Esophagus (tissue), 2 donors: Measurements from ENCODE around the gene KAT8. TPM values are rescaled to one million over a fixed set of nuclear protein-coding genes. Genes with fewer than 3 reads are reported as not detected.
"Not testable (repeated sequence)": the region's sequence is repeated elsewhere in the genome, so short reads cannot be mapped to it uniquely, and the experiment has no call there.

Experiments used
- H3K27ac ChIP-seq, 2 donors: one replicate each; pipeline ENCODE4 v1.5.1; 2013; ENCODE audit warnings: low read depth in 2 of 2, mild to moderate bottlenecking in 2 of 2, inconsistent platforms in 1 of 2, low read length in 1 of 2, moderate library complexity in 1 of 2
- H3K27me3 ChIP-seq, 2 donors: one replicate each; pipeline ENCODE4 v1.6.1; 2013; ENCODE audit warnings: low read length in 2 of 2, control low read depth in 1 of 2, mild to moderate bottlenecking in 1 of 2; ENCODE audit not compliant: insufficient read depth in 2 of 2, control insufficient read depth in 1 of 2
- H3K36me3 ChIP-seq, 2 donors: one replicate each; pipeline ENCODE4 v1.6.1; 2013; ENCODE audit warnings: low read length in 1 of 2; ENCODE audit not compliant: control insufficient read depth in 2 of 2, insufficient read depth in 2 of 2
- H3K4me1 ChIP-seq, 2 donors: one replicate each; pipeline ENCODE4 v1.6.1; 2013; ENCODE audit warnings: low read length in 1 of 2; ENCODE audit not compliant: control insufficient read depth in 2 of 2, insufficient read depth in 2 of 2
- H3K4me3 ChIP-seq, 2 donors: one replicate each; pipeline ENCODE4 v1.5.1; 2013; ENCODE audit warnings: low read length in 2 of 2, mild to moderate bottlenecking in 2 of 2, low read depth in 1 of 2, moderate library complexity in 1 of 2
- H3K9me3 ChIP-seq, 2 donors: one replicate each; pipeline ENCODE4 v1.6.1; 2013; ENCODE audit warnings: mild to moderate bottlenecking in 2 of 2, low read depth in 1 of 2, low read length in 1 of 2, moderate library complexity in 1 of 2; ENCODE audit not compliant: control insufficient read depth in 2 of 2, insufficient read depth in 1 of 2
- WGBS, 2 donors: extraction: QIAGEN DNeasy Blood & Tissue Kit; methylation state at CpG; one replicate each; pipeline ENCODE4 v1.1.7; 2013; 5-methylcytosine and 5-hydroxymethylcytosine counted together
- polyA plus RNA-seq, 2 donors: library from polyadenylated mRNA; stranded (reverse); fragments of 200-250 nt; gene quantifications; one replicate each; pipeline ENCODE4 v1.2.3, GENCODE V29; 2013
- donor health status: healthy with polysubstance abuse.
- donor health status: Bipolar disorder and iron deficiency.

KAT8 gene
- polyA plus RNA-seq, 2 donors = 28.3 to 33.6 TPM

DNA sequence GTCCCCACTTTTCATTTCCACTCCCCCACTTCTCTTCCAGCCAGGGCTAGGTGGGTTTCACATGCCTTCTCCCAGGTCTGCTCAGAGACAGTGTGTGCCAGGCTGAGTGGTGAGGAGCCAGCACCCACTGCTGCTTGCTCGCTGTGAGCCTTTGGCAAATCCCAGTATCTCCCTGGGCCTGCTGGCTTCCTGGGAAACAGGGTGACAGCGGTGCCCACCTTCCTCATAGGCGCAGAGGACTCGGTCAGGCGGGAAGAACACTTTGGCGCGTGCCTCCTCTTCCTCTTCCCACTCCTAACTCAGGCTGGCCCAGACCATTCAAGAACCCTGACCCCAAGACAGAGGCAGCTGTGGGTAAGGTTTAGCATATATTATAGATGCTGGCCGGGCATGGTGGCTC is 28.3 kb upstream of the KAT8 start:
- no peak overlapping the region for H3K27ac ChIP-seq
- 94 to 97% methylated on average over 8 of the region's 8 CpGs for WGBS, 2 donors
- H3K36me3 ChIP-seq = peaks cover 0 to 22% of the 10 kb centered on the region in 2 donors
- H3K9me3 ChIP-seq = no peaks in the 10 kb centered on the region
- H3K27me3 ChIP-seq = no peaks in the 10 kb centered on the region
- H3K4me3 ChIP-seq = no peak overlapping the region
- H3K4me1 ChIP-seq = peaks cover 0 to 4% of the 10 kb centered on the region in 2 donors

DNA sequence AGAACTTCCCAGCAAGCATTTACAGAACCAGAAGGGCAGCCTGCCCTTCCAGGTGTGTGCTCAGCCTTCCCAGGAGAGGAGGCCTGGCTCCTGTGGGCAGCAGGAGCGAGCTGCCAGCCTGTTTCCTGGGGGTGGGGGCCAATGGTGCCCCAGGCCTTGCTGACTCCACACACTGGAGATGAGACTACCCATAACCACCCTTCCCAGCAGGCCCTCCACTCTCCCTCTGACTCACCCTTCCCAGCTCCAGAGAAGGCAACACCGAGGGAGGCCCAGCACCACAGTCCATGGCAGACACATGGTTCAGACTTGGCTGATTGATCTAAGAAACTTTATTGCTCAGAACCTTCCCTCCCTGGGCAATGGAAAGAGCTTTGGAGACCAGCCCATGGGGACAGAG is 26.9 kb upstream of the KAT8 start:
- WGBS, 2 donors = 77 to 84% methylated on average over 2 of the region's 2 CpGs
- Histone ChIP-seq H3K27me3 (no peaks in the 10 kb centered on the region), H3K4me3 (no peak overlapping the region), H3K4me1 (peaks cover 0 to 4% of the 10 kb centered on the region in 2 donors), H3K36me3 (peaks cover 0 to 17% of the 10 kb centered on the region in 2 donors), H3K9me3 (no peaks in the 10 kb centered on the region), H3K27ac (no peak overlapping the region)

DNA sequence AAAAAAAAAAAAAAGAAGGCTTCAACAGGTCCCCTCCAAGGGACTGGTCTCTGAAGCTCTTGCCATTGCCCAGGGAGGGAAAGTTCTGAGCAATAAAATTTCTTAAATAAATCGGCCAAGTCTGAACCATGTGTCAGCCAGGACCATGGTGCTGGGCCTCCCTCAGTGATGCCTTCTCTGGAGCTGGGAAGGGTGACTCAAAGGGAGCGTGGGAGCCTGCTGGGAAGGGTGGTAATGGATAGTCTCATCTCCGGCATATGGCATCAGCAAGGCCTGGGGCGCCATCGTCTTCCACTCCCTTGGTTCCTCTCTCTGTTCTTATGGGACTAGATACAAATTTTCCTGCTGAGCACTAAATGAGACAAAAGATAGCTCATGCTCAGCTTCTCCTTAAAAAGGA is 25.1 kb upstream of the KAT8 start:
- no peak overlapping the region for H3K4me3 ChIP-seq
- H3K27ac ChIP-seq = no peak overlapping the region
- H3K27me3 ChIP-seq = no peaks in the 10 kb centered on the region
- H3K36me3 ChIP-seq = peaks cover 0 to 16% of the 10 kb centered on the region in 2 donors
- H3K4me1 ChIP-seq = peaks cover 0 to 4% of the 10 kb centered on the region in 2 donors
- WGBS, 2 donors = 93 to 95% methylated on average over 5 of the region's 5 CpGs
- no peaks in the 10 kb centered on the region for H3K9me3 ChIP-seq

DNA sequence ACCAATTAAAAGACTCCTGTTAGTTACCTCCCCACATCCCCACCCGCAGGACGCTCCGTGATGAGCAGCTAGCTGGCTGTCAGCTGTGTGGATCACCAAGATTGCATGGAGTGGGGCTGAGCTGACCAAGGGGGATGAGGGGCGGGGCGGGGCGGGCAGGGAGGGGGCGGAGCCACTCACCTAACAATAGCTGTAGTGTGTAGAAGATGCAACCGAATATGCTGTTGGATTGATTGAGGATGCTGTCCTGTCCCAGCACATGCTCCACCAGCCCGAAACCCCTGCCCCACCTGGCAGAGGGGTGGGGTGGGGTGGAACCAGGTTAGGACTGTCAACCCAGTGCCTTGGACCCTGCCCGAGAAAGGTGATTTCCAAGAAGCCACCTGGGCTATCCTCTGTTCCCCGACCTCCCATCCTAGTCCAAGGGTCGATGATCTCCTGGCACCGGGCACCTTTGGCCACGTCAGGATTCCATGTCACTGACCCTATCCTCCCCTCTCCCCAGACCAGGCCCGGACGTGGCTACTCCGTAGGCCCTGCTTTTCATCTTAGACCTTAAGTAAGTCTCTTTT is 24.2 kb upstream of the KAT8 start:
- Histone ChIP-seq H3K27ac (no peak overlapping the region), H3K36me3 (peaks cover 0 to 16% of the 10 kb centered on the region in 2 donors), H3K27me3 (no peaks in the 10 kb centered on the region), H3K4me3 (no peak overlapping the region), H3K9me3 (no peaks in the 10 kb centered on the region), H3K4me1 (peaks cover 0 to 4% of the 10 kb centered on the region in 2 donors)
- 36 to 37% methylated on average over 17 of the region's 17 CpGs for WGBS, 2 donors

DNA sequence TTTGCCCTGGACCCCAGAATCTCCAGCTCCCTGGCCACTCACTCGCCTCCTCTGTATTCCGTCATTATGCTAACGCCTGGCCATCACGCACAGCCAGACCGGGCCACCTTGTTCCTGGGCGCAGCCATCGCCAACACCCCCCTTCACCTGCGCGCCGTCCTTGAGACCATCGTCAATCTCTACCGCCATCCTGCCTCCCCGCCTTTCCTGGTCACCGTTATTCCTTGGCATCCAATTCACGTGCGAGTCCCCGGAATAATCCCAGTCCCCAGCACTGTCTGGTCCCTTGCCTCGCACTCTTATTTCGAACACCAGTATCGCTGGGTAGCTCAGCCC is 23.4 kb upstream of the KAT8 start:
- Histone ChIP-seq H3K27ac (peak overlapping the region; percentile 90 to 97), H3K36me3 (peaks cover 0 to 12% of the 10 kb centered on the region in 2 donors), H3K27me3 (no peaks in the 10 kb centered on the region), H3K9me3 (no peaks in the 10 kb centered on the region), H3K4me3 (peak overlapping the region; percentile 64 to 89), H3K4me1 (peaks cover 0 to 4% of the 10 kb centered on the region in 2 donors)
- WGBS, 2 donors = 1% methylated on average over 20 of the region's 20 CpGs

DNA sequence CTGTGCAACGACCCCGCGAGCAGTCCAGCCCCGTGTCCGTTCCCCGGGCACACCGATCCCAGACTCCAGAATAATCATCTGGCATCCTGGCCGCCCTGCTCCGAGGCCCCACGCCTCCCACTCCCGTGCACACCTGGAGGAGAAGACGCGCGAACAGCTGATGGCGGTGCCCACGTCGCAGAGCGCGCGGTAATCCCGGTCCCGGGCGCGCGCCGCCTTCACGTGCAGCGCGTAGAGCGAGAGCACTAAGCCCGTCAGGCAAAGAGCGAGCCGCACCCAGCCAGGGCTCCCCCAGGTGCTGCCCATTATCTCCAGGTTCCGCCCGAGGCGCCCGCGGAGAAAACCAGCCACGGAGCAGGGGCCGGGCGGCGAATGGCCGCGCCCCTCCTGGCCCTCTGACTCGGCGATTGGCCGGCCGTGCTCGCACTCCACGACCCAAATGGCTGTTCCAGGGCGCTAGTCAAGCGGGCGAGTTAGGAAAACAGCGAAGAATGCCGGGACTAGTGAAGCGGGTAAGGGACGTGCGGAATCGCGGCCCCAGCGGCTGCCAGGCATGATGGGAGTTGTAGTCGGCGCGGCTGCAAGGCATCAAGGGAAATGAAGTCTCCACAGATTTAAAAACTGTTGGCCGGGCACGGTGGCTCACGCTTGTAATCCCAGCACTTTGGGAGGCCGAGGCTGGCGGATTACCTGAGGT is 22.9 kb upstream of the KAT8 start, which contains the start of gene VKORC1:
Gene VKORC1 (minus strand): TSS at position 374 of the 697 bp plus-strand sequence. CDS start 68 bp downstream, at position 306.
- peaks cover 0 to 4% of the 10 kb centered on the region in 2 donors for H3K4me1 ChIP-seq
- peak within 1 kb of the TSS; percentile 64 to 89 for H3K4me3 ChIP-seq
- 0% methylated on average over 69 of the region's 69 CpGs for WGBS, 2 donors
- H3K36me3 ChIP-seq = peaks cover 0 to 10% of the 10 kb centered on the region in 2 donors
- no peaks in the 10 kb centered on the region for H3K9me3 ChIP-seq
- peak within 1 kb of the TSS; percentile 90 to 97 for H3K27ac ChIP-seq
- no peaks in the 10 kb centered on the region for H3K27me3 ChIP-seq

DNA sequence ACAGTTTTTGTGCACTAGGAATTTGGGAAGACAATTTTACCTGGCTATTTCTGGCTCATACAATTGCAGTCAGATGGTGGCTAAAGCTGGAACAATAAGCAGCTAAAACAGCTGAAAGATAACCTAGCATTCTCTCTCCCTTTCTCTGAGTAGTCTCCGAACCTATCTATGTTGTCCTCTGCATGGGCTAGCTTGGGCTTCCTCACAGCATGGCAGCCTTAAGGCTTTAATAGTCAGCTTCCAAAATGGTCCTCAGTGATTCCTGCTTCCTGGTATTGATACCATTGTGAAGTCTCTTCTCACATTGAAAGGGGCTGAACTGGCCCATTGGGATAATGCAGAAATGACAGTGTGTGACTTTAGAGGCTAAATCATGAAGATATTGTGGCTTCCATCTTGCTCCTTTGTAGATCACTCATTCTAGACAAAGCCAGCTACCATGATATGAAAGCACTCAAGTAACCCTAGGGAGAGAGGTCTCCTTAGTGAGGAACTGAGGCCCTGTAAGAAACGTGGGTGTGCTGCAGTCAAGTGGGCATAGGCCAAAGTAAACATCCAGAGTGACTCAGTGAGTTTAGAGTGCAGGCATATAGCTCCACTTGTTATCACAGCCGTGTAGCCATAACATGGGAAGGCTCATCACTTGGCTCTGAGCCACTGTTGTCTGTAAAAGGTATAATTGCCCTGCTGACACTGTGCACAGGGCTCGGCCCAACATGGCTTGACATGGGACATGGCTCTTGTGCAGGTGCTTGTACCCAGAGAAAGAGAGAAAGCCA is 17.4 kb upstream of the KAT8 start:
- Histone ChIP-seq H3K4me1 (no peaks in the 10 kb centered on the region), H3K4me3 (no peak overlapping the region), H3K27ac (no peak overlapping the region), H3K9me3 (no peaks in the 10 kb centered on the region), H3K27me3 (no peaks in the 10 kb centered on the region), H3K36me3 (no peaks in the 10 kb centered on the region)
- 65 to 68% methylated on average over 4 of the region's 4 CpGs for WGBS, 2 donors

DNA sequence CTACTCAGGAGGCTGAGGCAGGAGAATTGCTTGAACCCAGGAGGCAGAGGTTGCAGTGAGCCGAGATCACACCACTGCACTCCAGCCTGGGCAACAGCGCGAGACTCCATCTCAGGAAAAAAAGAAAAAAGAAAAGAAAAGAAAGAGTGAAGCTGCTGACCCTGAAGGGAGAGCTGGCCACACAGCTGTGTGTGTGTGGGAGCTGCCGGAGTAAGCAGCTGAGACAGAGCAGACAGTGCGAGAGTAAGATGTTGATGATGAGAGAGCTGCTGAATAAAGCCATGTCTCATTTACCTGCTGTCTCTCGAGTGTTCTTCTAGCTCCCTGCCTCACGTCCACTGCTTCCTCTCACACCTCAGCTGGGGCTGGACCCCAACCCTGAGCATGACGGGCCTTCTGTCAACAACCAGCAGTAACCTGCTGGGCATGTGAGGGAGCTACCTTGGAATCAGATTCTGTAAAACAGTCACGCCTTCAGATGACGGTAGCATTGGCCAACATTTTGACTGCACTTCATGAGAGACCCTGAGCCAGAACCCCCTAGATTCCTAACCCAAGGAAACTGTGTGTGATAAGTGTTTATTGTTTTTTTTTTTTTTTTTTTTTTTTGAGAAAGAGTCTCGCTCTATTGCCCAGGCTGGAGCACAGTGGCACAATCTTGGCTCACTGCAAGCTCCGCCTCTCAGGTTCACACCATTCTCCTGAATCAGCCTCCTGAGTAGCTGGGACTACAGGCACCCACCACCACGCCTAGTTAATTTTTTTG is 16.4 kb upstream of the KAT8 start:
- H3K27me3 ChIP-seq, H3K9me3 ChIP-seq, H3K4me1 ChIP-seq, H3K36me3 ChIP-seq, H3K4me3 ChIP-seq, H3K27ac ChIP-seq: not testable (repeated sequence)
- WGBS, 2 donors = 84 to 88% methylated on average over 13 of the region's 13 CpGs

DNA sequence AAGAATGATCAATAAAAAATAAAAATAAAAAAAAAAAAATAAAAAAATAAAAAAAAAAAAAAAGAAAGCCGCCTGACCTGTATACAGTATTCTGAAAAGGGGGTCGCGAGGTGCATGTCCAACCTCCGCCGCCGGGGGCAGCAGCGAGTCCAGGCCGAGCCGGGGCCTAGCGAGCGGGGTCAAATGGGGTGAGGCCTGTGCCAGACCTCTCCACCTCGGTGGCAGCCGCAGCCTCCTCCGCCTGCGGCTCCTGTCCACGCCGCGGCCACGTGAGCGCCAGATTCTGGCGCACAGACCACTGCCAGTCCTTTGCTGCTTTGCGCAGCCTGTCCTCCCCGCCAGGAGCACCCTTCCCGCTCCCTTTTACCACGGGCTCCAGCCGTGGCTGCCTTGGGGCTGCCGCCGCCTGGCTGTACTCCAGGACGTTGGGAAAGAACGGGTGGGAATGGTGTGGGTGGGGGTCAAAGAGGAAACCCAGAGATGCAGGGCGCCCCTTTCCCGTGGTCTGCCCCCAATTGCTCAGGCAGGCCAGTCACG is 11.7 kb upstream of the KAT8 start:
- 12 to 15% methylated on average over 32 to 33 of the region's 33 CpGs for WGBS, 2 donors
- no peak overlapping the region for H3K4me3 ChIP-seq
- no peaks in the 10 kb centered on the region for H3K9me3 ChIP-seq
- peaks cover 6 to 12% of the 10 kb centered on the region in 2 donors for H3K36me3 ChIP-seq
- no peaks in the 10 kb centered on the region for H3K27me3 ChIP-seq
- peaks cover 3 to 15% of the 10 kb centered on the region in 2 donors for H3K4me1 ChIP-seq
- H3K27ac ChIP-seq = peak overlapping the region in 1 of 2 donors; percentile 8
